A549 (cell line): Measurements from ENCODE around the gene LAMC1. TPM values are rescaled to one million over a fixed set of nuclear protein-coding genes. Genes with fewer than 3 reads are reported as not detected.

Experiments used
- ATAC-seq, 2 experiments: fragments of 200-7000 bp in 1 of 2; fragments of >200 bp in 1 of 2; cut with Nextera tagmentation in 1 of 2; cut with Tn5 transposase in 1 of 2; 3 replicates each; pipeline versions ENCODE4 v1.8.0 to v1.9.1; 2018 to 2020; ENCODE audit warnings: mild to moderate bottlenecking in 1 of 2, moderate library complexity in 1 of 2
- CTCF ChIA-PET: fragments of 300-600 bp; sonication (Branson Sonifier 250); formaldehyde crosslinking; extraction: SDS; loops from one replicate; lab custom pipeline; 2021; ENCODE audit warnings: antibody characterized with exemption, inconsistent platforms; lab: Yijun Ruan, JAX
- POLR2A ChIA-PET: fragments of 350-600 bp; formaldehyde crosslinking; extraction: SDS; loops from one replicate; lab custom pipeline; 2021; ENCODE audit warnings: antibody characterized with exemption, inconsistent platforms; lab: Yijun Ruan, JAX
- DNase-seq, 2 experiments: peaks; one replicate each; pipeline versions ENCODE4 v3.0.0 to v3.0.0-alpha.2; 2011 to 2016; ENCODE audit warnings: low read depth in 1 of 2, low spot score in 1 of 2
- FAIRE-seq: peaks from 2 replicates; lab custom pipeline; 2011; peaks lifted over from hg19 to GRCh38; lab: Jason Lieb, UNC
- H3K27ac ChIP-seq, 2 experiments: fragments of >200 bp; sonication (Bioruptor Twin); formaldehyde crosslinking; 3 replicates each; pipeline ENCODE4 v1.5.1; 2016 to 2017
- H3K4me1 ChIP-seq: fragments of >200 bp; sonication (Bioruptor Twin); formaldehyde crosslinking; 3 replicates; pipeline ENCODE4 v1.6.1; 2016
- H3K4me2 ChIP-seq: fragments of >200 bp; sonication (Bioruptor Twin); formaldehyde crosslinking; 3 replicates; pipeline ENCODE4 v1.6.1; 2016
- H3K4me3 ChIP-seq: fragments of >200 bp; sonication (Bioruptor Twin); formaldehyde crosslinking; 3 replicates; pipeline ENCODE4 v1.5.1; 2016
- H3K9me3 ChIP-seq: fragments of >200 bp; sonication (Bioruptor Twin); formaldehyde crosslinking; 3 replicates; pipeline ENCODE4 v1.6.1; 2016
- CBX2 ChIP-seq: fragments of 200-600 bp; sonication (generic); IDR thresholded peaks from 2 replicates; pipeline ENCODE4 v1.6.1; 2016; ENCODE audit warnings: low read depth, mild to moderate bottlenecking, borderline replicate concordance
- CHD2 ChIP-seq: fragments of 150-350 bp; IDR thresholded peaks from 2 replicates; pipeline ENCODE4 v1.6.1; 2014; ENCODE audit warnings: low read length; ENCODE audit not compliant: partially characterized antibody
- FOSL2 ChIP-seq, 2 experiments: fragments of 450-650 bp in 1 of 2; fragments of >200 bp in 1 of 2; sonication (Bioruptor Twin) in 1 of 2; formaldehyde crosslinking; IDR thresholded peaks; 2 replicates each; pipeline versions ENCODE4 v1.5.0 to v1.6.1; 2016 to 2020; ENCODE audit warnings: mild to moderate bottlenecking in 1 of 2, moderate library complexity in 1 of 2
- FOXS1 ChIP-seq: fragments of 250-450 bp; sonication (Bioruptor Pico); IDR thresholded peaks from 2 replicates; pipeline ENCODE4 v1.5.0; 2020; ENCODE audit warnings: mild to moderate bottlenecking, moderate library complexity
- GATA3 ChIP-seq: IDR thresholded peaks from 2 replicates; pipeline ENCODE4 v1.6.1; 2012; ENCODE audit warnings: borderline replicate concordance
- HDAC2 ChIP-seq: fragments of 200-600 bp; sonication (generic); IDR thresholded peaks from 2 replicates; pipeline ENCODE4 v1.6.1; 2016
- KDM5A ChIP-seq: fragments of 200-600 bp; sonication (generic); IDR thresholded peaks from 2 replicates; pipeline ENCODE4 v1.6.1; 2016; ENCODE audit warnings: antibody characterized with exemption, mild to moderate bottlenecking
- MAFK ChIP-seq: fragments of 450-650 bp; IDR thresholded peaks from 2 replicates; pipeline ENCODE4 v1.6.1; 2014; ENCODE audit not compliant: partially characterized antibody
- MAZ ChIP-seq: fragments of 150-350 bp; IDR thresholded peaks from 2 replicates; pipeline ENCODE4 v1.6.1; 2014; ENCODE audit warnings: antibody characterized with exemption, low read depth, low read length, borderline replicate concordance
- MYC ChIP-seq: IDR thresholded peaks from 2 replicates; pipeline ENCODE4 v1.6.1; 2012; ENCODE audit warnings: mild to moderate bottlenecking, inconsistent platforms, low read length, improper control_type of control experiment, borderline replicate concordance
- NFE2L2 ChIP-seq: fragments of 150-350 bp; conservative IDR thresholded peaks from 2 replicates; pipeline ENCODE4 v1.6.1; 2014; ENCODE audit warnings: low read length
- PHF8 ChIP-seq: fragments of 200-600 bp; sonication (generic); IDR thresholded peaks from 2 replicates; pipeline ENCODE4 v1.6.1; 2016; ENCODE audit warnings: low read depth, mild to moderate bottlenecking, antibody characterized with exemption, moderate library complexity, borderline replicate concordance
- RAD21 ChIP-seq, 2 experiments: fragments of >200 bp in 1 of 2; sonication (Bioruptor Twin) in 1 of 2; formaldehyde crosslinking in 1 of 2; IDR thresholded peaks in 1 of 2; conservative IDR thresholded peaks in 1 of 2; 2 replicates in 1 of 2; 3 replicates in 1 of 2; pipeline ENCODE4 v1.6.1; 2012 to 2018; ENCODE audit warnings: inconsistent platforms in 1 of 2
- SMC3 ChIP-seq: fragments of >200 bp; sonication (Bioruptor Twin); formaldehyde crosslinking; IDR thresholded peaks from 3 replicates; pipeline ENCODE4 v1.6.1; 2018; ENCODE audit warnings: inconsistent platforms
- SREBF2 ChIP-seq: fragments of 450-650 bp; IDR thresholded peaks from 2 replicates; pipeline ENCODE4 v1.6.1; 2014; ENCODE audit warnings: mild to moderate bottlenecking, moderate library complexity
- TFCP2L1 ChIP-seq: fragments of 250-450 bp; sonication (Bioruptor Pico); IDR thresholded peaks from 2 replicates; pipeline ENCODE4 v1.5.0; 2021; ENCODE audit warnings: mild to moderate bottlenecking
- TP53 ChIP-seq: fragments of 250-450 bp; sonication (Bioruptor Pico); IDR thresholded peaks from 2 replicates; pipeline ENCODE4 v1.5.0; 2021; ENCODE audit warnings: mild to moderate bottlenecking, moderate library complexity
- ZC3H11A ChIP-seq: fragments of 450-650 bp; IDR thresholded peaks from 2 replicates; pipeline ENCODE4 v1.6.1; 2014; ENCODE audit warnings: antibody characterized with exemption, mild to moderate bottlenecking
- WGBS: methylation state at CpG from one replicate; pipeline ENCODE4 v1.1.6; 2017; ENCODE audit errors: missing lambda C conversion rate; 5-methylcytosine and 5-hydroxymethylcytosine counted together
- polyA plus RNA-seq, 4 experiments: library from polyadenylated mRNA; depleted of rRNA in 3 of 4; stranded (reverse); fragments of >200 nt; fragmentation: RNase III in 1 of 4; extraction: RNeasy Plus Mini Kit Qiagen cat#74134 plus additional on column Dnase treatment in 1 of 4; gene quantifications; 2 replicates in 3 of 4; 3 replicates in 1 of 4; pipeline ENCODE4 v1.2.3, GENCODE V29; 2011 to 2017
- TF ChIP-seq, protein P1 (sequence below): IDR thresholded peaks from 2 replicates; pipeline ENCODE4 v1.6.1; 2012
- TF ChIP-seq, protein P2 (sequence below): fragments of 250-450 bp; sonication (Bioruptor Pico); IDR thresholded peaks from 2 replicates; pipeline ENCODE4 v1.5.0; 2021; ENCODE audit warnings: mild to moderate bottlenecking, moderate library complexity, borderline replicate concordance

The LAMC1 gene
- polyA plus RNA-seq, 2 of the 4 experiments (the other 2 are of a cell fraction), result 93.7 to 152 TPM

DNA sequence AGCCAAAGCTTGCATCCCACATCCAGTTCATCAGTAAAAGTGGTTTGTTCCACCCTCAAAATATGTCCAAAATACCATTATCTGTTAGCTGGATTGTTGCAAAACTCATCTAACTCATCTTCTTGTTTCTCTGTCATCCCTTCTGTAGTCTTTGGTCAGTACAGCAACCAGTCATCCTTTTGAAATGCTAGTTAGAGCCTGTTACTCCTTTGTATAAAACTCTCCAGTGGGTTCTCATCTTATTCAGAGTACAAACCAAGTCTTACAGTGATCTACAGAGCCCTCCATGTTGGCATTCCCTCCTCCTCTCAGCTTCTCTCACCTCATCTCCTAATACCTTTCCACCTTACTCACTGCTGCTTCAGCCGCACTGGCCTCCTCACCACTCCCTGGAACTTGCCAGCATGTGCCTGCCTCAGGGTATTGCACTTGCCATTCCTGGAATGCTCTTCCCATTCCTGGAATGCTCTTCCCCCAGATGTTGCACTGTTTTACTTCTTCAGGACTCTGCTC is 70.6 kb downstream of the LAMC1 start:
- no peak for TF ChIP-seq NFE2L2
- peak; percentile 50; the same call in 1 of the 2 replicates for TF ChIP-seq GATA3
- TF ChIP-seq, protein P1, sequence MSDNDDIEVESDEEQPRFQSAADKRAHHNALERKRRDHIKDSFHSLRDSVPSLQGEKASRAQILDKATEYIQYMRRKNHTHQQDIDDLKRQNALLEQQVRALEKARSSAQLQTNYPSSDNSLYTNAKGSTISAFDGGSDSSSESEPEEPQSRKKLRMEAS, result peak; percentile 66
- 3% methylated on average over 1 of the region's 1 CpG for WGBS
- FAIRE-seq (no peak), ATAC-seq (peak; percentile 91 to 96), DNase-seq (peak; percentile 38 to 66)
- no peak overlapping the region for H3K4me3 ChIP-seq
- peak overlapping the region; percentile 47 for H3K4me2 ChIP-seq
- ChIA-PET CTCF (interaction anchor here (1.6 kb wide), 1 partner anchor 15 kb away, joined by 5 read pairs; no protein-coding TSS in a partner anchor), POLR2A (no interaction called here)
- H3K4me1 ChIP-seq, result peaks cover 68% of the 10 kb centered on the region
- H3K9me3 ChIP-seq, result no peaks in the 10 kb centered on the region
- peak overlapping the region; percentile 19 to 57; a peak in 4 of 6 replicates for H3K27ac ChIP-seq

DNA sequence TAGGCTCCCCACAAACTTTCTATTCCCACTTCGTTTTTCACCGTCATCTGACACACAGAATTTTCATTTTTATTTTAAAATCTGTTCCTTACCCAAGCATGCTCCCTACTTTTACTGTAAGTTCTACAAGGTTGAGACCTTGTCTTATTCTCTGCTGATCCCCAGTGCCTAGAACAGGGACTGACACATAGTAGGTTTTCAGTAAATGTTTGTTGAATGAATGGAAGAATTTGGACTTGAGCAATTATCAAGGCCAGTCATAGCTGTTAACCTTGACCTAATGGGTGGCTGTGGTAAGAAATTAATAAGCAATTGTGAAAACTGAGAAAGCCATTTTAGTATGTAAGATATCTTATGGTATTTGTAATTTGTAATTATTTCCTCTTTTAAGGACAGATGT is 71.1 kb downstream of the LAMC1 start:
- Histone ChIP-seq H3K27ac (peak overlapping the region in 1 of 2 experiments; percentile 57; a peak in 3 of 6 replicates), H3K9me3 (no peaks in the 10 kb centered on the region), H3K4me3 (no peak overlapping the region), H3K4me2 (peak overlapping the region; percentile 47)
- ATAC-seq, result no peak
- CTCF ChIA-PET, result interaction anchor here (1.6 kb wide), 1 partner anchor 15 kb away, joined by 5 read pairs; no protein-coding TSS in a partner anchor
- WGBS, result 49% methylated on average over 2 of the region's 2 CpGs
- FAIRE-seq, result no peak
- TF ChIP-seq CHD2 (no peak), SMC3 (no peak), GATA3 (no peak), TFCP2L1 (CRISPR knock-in tag) (no peak)
- TF ChIP-seq, all 56 proteins: peak for 0
- no peak for DNase-seq
- POLR2A ChIA-PET, result no interaction called here
- peaks cover 62% of the 10 kb centered on the region for H3K4me1 ChIP-seq

DNA sequence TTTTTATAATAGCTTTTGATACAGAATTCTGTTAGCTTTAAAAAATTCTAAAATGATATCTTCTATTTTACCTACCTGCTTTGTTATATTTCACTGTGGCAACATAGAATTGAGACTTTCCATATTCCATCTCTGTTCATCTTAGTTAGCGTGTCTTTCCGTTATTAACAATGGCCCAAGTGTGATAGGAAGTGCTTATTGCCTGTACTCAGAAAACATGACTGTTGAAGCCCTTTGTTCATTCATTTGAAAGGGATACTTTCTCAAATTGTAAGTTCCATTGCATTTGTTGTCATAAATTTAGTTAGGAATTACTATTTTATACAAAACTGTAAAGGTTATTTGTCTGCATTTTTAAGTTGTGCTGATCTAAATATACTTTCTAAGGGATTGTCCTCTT is 73.1 kb downstream of the LAMC1 start:
- FAIRE-seq, result no peak
- WGBS, result 97% methylated on average over 2 of the region's 2 CpGs
- H3K4me1 ChIP-seq, result peaks cover 53% of the 10 kb centered on the region
- no peak overlapping the region for H3K27ac ChIP-seq
- TF ChIP-seq SREBF2 (no peak), FOSL2 (IDR thresholded peaks at IDR 0.05) (no peak), FOSL2 (CRISPR knock-in tag; IDR thresholded peaks at IDR 0.05) (no peak), CHD2 (no peak), TP53 (no peak), PHF8 (no peak), MYC (no peak), FOXS1 (CRISPR knock-in tag) (no peak), MAZ (no peak), MAFK (no peak), KDM5A (no peak), ZC3H11A (no peak), CBX2 (no peak), SMC3 (no peak), RAD21 (conservative IDR thresholded peaks at IDR 0.05 in 1 of 2, IDR thresholded peaks at IDR 0.05 in 1 of 2) (no peak), HDAC2 (no peak)
- TF ChIP-seq, protein P2, sequence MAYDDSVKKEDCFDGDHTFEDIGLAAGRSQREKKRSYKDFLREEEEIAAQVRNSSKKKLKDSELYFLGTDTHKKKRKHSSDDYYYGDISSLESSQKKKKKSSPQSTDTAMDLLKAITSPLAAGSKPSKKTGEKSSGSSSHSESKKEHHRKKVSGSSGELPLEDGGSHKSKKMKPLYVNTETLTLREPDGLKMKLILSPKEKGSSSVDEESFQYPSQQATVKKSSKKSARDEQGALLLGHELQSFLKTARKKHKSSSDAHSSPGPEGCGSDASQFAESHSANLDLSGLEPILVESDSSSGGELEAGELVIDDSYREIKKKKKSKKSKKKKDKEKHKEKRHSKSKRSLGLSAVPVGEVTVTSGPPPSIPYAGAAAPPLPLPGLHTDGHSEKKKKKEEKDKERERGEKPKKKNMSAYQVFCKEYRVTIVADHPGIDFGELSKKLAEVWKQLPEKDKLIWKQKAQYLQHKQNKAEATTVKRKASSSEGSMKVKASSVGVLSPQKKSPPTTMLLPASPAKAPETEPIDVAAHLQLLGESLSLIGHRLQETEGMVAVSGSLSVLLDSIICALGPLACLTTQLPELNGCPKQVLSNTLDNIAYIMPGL (CRISPR knock-in tag), result no peak
- ChIA-PET POLR2A (no interaction called here), CTCF (interaction anchor here (0.5 to 1.3 kb wide), 3 partner anchors 12 to 953 kb away, joined by 4 to 6 read pairs (median 6); no protein-coding TSS in a partner anchor)
- H3K4me3 ChIP-seq, result no peak overlapping the region
- no peak for DNase-seq
- no peak overlapping the region for H3K4me2 ChIP-seq
- no peaks in the 10 kb centered on the region for H3K9me3 ChIP-seq
- no peak for ATAC-seq
